ENCODE measurements around the gene MS4A1.
"Not testable (repeated sequence)": the region's sequence is repeated elsewhere in the genome, so short reads cannot be mapped to it uniquely, and the experiment has no call there.

- not testable (repeated sequence) for TF ChIP-seq CTCF (IDR thresholded peaks at IDR 0.05; ENCODE audit: low read depth, low read length); EZH2phosphoT487 (IDR thresholded peaks at IDR 0.05; ENCODE audit: low read depth)
Measured at GRCh38 chr11:60451185-60451584, 4.5 kb upstream of the MS4A1 start.
